GM21367 (cell line): ENCODE results near the gene GRIP1.

Experiments used
- ATAC-seq: cut with Tn5 transposase; IDR thresholded peaks from one replicate; pipeline ENCODE4 v1.9.1; 2021; ENCODE audit not compliant: unreplicated experiment

GRIP1 gene

GRCh38 chr12:66653796-66654195 is 25.1 kb downstream of the GRIP1 start:
- ATAC-seq: no peak

DNA sequence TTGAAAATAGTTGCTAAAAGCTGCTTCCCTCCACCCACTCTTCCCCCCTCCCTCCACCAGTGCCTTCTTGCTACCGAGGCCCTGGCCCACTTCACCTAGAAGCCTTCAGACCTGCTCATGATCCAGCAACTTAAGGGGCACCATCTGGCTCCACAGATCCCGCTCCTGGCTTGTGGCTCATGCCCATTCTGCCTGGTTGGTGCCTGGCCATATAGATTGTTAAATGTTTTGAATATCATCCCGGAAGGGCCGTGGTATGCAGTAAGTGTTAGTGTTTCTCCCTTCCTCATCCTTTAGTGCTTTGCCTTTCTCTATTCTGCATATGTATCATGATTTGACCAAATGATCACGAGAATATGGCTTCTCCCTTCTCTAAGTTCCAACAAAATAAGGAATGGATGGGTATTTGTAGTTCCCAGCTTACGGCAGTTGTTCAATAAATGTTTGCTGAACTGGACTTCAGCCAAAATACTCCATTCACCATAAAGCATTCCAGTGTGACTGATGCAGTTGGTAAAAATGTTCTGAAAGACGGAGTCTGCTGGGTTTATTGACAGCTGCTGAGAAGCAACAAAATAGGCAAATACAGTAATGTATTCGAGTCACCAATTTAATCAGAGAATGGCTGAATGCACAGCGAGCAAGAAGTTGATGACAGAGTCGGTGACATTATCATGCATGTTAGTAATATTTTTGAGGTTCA is 30.7 kb downstream of the GRIP1 start:
- no peak for ATAC-seq

DNA sequence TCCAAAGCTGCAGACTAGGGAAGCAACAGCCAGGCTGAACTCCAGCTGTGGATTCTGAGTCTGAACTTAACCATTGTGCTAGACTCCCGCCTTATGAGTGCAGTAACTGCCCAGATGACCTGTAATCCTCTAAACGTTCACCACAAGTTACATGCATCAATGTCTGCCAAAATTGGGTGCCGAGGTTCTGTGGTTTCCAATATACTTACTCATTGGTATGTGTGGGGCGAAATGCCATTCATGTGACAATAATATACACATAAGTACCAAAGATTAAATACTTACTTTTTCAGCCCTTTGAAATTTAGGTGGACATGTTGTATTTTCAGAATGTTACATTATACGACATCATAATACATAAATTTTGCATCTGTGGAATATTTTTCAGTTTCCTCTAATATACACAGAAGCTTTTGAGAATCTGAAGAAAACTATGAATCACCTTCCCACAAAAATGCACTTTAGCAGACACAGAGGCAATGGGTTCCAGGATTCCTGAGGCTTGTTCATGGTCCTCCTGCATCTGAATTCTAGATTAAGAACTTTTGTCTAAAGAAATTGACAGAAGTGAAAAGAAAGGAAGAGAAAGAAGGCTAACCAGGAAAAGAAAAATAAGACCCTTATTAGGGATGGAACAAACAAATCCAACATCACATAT is 31.7 kb downstream of the GRIP1 start:
- no peak for ATAC-seq

GRCh38 chr12:66644151-66644550 is 34.7 kb downstream of the GRIP1 start:
- no peak for ATAC-seq

DNA sequence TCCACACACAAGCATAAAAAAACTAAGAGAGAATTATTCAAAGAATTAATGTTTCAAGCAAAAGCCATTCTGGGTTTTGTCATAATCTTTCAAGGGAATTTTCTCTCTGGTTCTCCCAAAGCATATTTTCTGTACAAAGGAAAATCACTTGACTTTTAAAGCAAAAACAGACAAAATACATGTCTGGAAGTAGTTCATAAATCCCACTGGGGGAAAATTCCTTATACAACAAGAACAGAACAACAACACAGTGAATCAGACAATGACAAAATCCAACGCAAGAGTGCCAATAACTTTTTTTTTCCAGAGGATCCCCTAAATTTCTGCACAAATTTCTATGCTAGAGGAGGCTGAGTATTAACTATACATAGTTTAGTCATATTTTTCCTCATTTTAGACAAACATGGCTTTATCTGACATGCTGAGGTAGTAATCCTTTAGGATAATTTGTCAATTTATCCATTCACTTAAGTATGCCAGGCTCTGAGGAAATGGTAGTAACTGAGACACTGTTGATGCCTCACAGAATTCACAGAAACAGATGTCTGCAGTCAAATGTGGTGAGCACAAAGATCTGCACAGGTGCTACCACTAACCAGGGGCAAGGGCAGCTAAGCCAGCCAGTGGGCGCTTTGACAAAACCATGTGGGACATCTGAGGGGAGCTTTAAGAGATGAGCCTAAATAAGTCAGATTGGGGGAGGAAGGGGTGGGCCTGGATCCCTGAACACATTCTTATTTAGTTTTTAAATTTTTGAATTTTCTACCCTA is 38.0 kb downstream of the GRIP1 start:
- ATAC-seq: no peak

- ATAC-seq: no peak
These were observed 40.2 kb downstream of the GRIP1 start for GRCh38 chr12:66638666-66639065.

DNA sequence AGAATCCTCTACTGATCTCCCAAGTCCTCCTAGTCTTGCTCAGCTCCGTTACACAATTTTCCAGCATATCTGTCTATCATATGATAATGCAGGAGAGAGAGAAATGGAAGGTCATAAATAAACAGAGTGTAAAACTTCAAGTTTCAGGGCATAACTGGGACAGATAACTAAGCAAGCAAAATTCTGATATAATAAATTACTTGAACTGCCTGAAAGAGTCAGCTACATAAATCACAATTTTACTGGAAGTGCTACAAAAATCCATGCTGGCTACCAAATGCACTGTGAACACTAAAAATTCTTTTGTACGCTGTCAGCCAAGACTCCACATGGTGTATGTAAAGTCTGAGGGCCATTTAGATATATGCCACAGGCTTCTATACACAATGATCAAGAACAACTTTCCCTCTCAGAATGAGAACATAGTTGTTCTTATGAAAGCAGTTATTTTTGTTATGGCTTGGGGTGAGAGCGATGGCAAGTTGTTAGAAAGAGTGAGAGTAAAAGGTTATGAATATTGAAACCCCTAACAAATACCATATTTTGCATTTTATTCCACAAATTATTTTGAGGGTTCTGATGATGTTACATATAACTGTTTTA is 41.1 kb downstream of the GRIP1 start:
- ATAC-seq: no peak

GRCh38 chr12:66636771-66637170 is 42.1 kb downstream of the GRIP1 start:
- no peak for ATAC-seq

DNA sequence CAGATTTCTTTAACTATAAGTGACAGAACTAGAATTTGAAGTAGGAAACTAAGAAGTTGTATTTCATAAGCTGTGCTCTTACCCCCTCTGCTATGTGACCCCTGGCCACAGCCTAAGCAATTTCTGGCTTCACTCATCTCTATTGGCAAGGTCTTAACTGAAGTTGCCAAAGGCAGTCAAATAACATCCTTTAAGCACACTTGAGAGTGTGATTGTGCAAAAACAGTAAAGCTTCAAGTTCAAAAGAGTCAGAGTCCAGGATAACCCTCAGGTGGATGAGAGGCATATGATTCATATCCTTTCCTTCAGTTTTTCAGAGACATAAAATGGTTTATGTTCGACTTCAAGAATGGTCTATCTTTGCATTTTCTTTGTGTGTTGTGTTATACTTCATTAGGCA is 45.2 kb downstream of the GRIP1 start:
- ATAC-seq: no peak

DNA sequence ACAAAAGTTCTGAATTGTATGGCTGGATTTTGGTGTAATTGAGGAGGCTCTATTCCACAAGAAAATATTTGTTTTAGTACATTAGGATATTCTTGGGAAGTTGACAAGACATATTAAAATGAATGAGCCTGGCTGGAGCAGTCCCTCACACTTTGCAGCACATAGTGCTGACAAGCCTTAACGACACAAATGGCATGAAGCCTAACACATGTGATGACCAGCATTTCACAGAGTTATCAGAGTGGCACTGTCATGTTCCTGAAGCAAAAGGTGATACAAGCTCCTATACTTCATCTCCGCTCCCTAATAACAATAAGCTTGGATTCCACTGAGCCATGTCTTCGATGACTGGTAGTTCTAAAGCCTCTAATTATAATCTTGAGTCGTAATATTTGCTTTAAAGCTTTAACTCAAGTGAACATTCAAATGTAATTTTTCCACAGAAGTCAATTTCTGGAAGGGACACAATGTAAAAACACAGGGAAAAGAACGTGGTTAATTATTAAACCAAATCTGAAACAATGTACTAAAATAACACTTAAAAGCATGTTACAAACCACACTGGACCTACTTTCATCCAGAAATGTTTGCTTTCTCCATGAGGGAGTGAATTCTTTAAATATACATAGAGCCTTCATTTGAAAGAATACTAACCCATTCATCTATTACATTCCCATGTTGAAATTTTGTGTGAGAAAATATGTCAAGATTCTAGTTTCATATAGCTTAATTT is 49.6 kb downstream of the GRIP1 start:
- no peak for ATAC-seq

DNA sequence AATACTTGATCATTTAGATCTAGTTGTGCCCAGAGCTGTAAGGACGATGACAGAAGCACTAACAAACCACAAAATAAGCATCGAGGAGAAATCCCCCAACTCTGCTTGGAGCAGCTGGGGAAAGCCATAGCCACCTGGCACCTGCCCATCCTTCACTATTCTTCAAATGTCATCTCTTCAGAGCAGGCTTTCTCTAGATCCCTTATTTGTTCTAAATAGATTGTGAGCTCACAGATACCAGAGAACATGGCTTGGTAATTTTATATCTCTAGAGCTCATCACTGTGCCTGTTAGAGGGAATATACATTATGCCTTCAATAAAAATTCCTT is 50.9 kb downstream of the GRIP1 start:
- ATAC-seq: no peak

GRCh38 chr12:66627270-66627987 is 51.4 kb downstream of the GRIP1 start:
- ATAC-seq: no peak

DNA sequence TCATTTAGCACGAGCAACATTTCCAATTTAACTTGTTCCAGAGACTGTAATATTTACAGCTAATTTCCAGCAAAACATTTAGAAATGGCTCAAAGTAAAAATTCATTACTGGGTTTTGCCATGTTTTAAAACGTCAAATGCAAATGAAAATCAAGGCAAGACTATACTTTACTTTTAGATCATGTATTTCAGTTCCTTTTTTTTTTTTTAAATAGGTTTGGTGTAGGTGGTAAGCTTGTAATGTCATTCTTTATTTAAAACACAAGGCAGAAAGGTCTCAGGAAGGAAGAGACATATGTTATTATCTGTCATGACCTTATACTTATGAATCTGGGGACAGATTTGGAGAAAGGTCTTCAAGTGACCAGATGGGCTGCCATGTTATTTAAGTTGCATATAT is 54.1 kb downstream of the GRIP1 start:
- peak; percentile 80 for ATAC-seq

- no peak for ATAC-seq
These were observed 55.4 kb downstream of the GRIP1 start for GRCh38 chr12:66623455-66623854.

DNA sequence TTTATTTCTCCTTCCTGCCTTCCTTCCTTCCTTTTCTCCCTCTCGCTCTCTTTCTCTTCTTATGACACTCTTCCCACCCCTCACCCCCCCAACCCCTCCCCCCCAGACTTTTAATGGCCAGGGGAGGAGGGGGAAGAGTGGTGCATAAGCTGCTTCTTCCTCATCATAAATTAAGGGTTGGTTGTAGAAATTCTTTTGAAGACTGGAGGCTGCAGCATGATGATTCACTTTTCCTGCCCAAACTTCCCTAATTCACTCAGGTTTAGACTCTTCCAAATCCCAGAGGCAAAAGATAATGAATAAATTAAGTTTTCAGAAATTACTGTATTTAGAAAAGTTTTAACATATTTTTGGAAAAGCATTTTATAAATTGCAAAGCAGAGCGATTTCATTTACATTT is 58.2 kb downstream of the GRIP1 start:
- no peak for ATAC-seq

GRCh38 chr12:66620026-66620425 is 58.9 kb downstream of the GRIP1 start:
- ATAC-seq: no peak

- ATAC-seq: no peak
These were observed 60.9 kb downstream of the GRIP1 start for GRCh38 chr12:66617991-66618390.

GRCh38 chr12:66612090-66612775 is 66.6 kb downstream of the GRIP1 start:
- ATAC-seq: no peak

DNA sequence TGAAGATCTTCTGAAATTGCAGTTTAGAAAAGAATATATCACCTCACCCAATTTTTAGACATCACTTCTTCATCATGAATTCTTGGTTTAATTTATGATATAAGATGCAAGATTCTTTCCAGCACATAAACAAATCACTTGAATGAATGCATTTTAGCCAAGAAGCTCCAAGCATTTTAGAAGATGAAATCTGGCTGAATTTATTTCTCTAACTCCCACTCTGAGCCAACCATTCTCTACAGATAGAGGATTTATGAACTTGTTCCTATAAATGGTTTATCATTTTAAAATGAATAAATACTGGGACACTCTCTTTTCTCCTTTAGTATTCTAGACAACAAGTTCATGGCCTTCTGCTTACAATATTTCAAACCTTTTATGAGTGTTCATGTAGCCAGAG is 71.7 kb downstream of the GRIP1 start:
- no peak for ATAC-seq

DNA sequence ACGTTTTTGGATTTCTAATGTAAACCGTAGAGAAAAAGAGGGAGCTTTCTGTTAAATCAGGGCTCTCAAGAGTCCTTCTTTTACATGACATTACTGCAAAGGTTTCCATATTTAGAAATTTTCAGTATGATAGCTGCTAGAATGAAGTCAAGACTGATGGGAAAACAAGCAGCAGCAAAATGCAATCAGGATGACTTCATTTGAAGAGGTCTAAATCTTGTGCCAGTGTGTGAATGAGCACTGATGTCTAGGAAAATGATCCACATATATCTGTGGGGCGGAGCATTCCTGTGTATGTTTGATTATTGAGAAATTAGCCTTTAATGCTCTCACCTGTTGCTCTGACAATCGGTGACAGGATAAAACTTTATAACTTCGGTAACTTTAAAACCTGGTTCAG is 73.6 kb downstream of the GRIP1 start:
- no peak for ATAC-seq
